Measurements from ENCODE around the gene STON1.
"Not testable (repeated sequence)": the region's sequence is repeated elsewhere in the genome, so short reads cannot be mapped to it uniquely, and the experiment has no call there.

STON1 gene

GRCh38 chr2:48543895-48544294, 13.9 kb downstream of the STON1 start:
- no peaks in the 10 kb centered on the region for H3K9me3 ChIP-seq (ENCODE audit: control insufficient read depth, low read length)
- H3K4me3 ChIP-seq (ENCODE audit: insufficient read depth, low read depth, low read length, poor library complexity, severe bottlenecking): no peak overlapping the region
- no peaks in the 10 kb centered on the region for H3K36me3 ChIP-seq (ENCODE audit: control insufficient read depth, insufficient read depth, low read length)
- no peaks in the 10 kb centered on the region for H3K4me1 ChIP-seq (ENCODE audit: control insufficient read depth, insufficient read depth, low read length, poor library complexity, severe bottlenecking)
- H3K27ac ChIP-seq (ENCODE audit: insufficient read depth, low read length, poor library complexity, severe bottlenecking): no peak overlapping the region
- no peaks in the 10 kb centered on the region for H3K27me3 ChIP-seq (replicated peaks; ENCODE audit: control insufficient read depth, insufficient read depth, low read length, poor library complexity, severe bottlenecking)
- no peak for DNase-seq

GRCh38 chr2:48545244-48545643, 15.3 kb downstream of the STON1 start:
- no peaks in the 10 kb centered on the region for H3K4me1 ChIP-seq (ENCODE audit: control insufficient read depth, insufficient read depth, low read length, poor library complexity, severe bottlenecking)
- H3K27ac ChIP-seq (ENCODE audit: insufficient read depth, low read length, poor library complexity, severe bottlenecking): no peak overlapping the region
- no peaks in the 10 kb centered on the region for H3K9me3 ChIP-seq (ENCODE audit: control insufficient read depth, low read length)
- DNase-seq: no peak
- H3K4me3 ChIP-seq (ENCODE audit: insufficient read depth, low read depth, low read length, poor library complexity, severe bottlenecking): no peak overlapping the region
- no peaks in the 10 kb centered on the region for H3K36me3 ChIP-seq (ENCODE audit: control insufficient read depth, insufficient read depth, low read length)
- no peaks in the 10 kb centered on the region for H3K27me3 ChIP-seq (replicated peaks; ENCODE audit: control insufficient read depth, insufficient read depth, low read length, poor library complexity, severe bottlenecking)

GRCh38 chr2:48548840-48549239, 18.9 kb downstream of the STON1 start:
- no peak overlapping the region for H3K4me3 ChIP-seq (ENCODE audit: insufficient read depth, low read depth, low read length, poor library complexity, severe bottlenecking)

GRCh38 chr2:48549972-48550371, 20.0 kb downstream of the STON1 start:
- no peak for DNase-seq

More at GRCh38 chr2:48548840-48549239, 18.9 kb downstream of the STON1 start:
- Histone ChIP-seq H3K4me1 (ENCODE audit: control insufficient read depth, insufficient read depth, low read length, poor library complexity, severe bottlenecking) (no peaks in the 10 kb centered on the region), H3K27ac (ENCODE audit: insufficient read depth, low read length, poor library complexity, severe bottlenecking) (no peak overlapping the region), H3K36me3 (ENCODE audit: control insufficient read depth, insufficient read depth, low read length) (no peaks in the 10 kb centered on the region), H3K27me3 (replicated peaks; ENCODE audit: control insufficient read depth, insufficient read depth, low read length, poor library complexity, severe bottlenecking) (no peaks in the 10 kb centered on the region), H3K9me3 (ENCODE audit: control insufficient read depth, low read length) (no peaks in the 10 kb centered on the region)
- DNase-seq: no peak

GRCh38 chr2:48551548-48551947, 21.6 kb downstream of the STON1 start:
- Histone ChIP-seq H3K9me3 (ENCODE audit: control insufficient read depth, low read length) (no peaks in the 10 kb centered on the region), H3K27me3 (replicated peaks; ENCODE audit: control insufficient read depth, insufficient read depth, low read length, poor library complexity, severe bottlenecking) (no peaks in the 10 kb centered on the region), H3K36me3 (ENCODE audit: control insufficient read depth, insufficient read depth, low read length) (no peaks in the 10 kb centered on the region), H3K27ac (ENCODE audit: insufficient read depth, low read length, poor library complexity, severe bottlenecking) (no peak overlapping the region), H3K4me1 (ENCODE audit: control insufficient read depth, insufficient read depth, low read length, poor library complexity, severe bottlenecking) (no peaks in the 10 kb centered on the region), H3K4me3 (ENCODE audit: insufficient read depth, low read depth, low read length, poor library complexity, severe bottlenecking) (no peak overlapping the region)
- no peak for DNase-seq

More at GRCh38 chr2:48549972-48550371, 20.0 kb downstream of the STON1 start:
- no peaks in the 10 kb centered on the region for H3K4me1 ChIP-seq (ENCODE audit: control insufficient read depth, insufficient read depth, low read length, poor library complexity, severe bottlenecking)
- H3K4me3 ChIP-seq (ENCODE audit: insufficient read depth, low read depth, low read length, poor library complexity, severe bottlenecking): no peak overlapping the region
- no peaks in the 10 kb centered on the region for H3K27me3 ChIP-seq (replicated peaks; ENCODE audit: control insufficient read depth, insufficient read depth, low read length, poor library complexity, severe bottlenecking)
- no peaks in the 10 kb centered on the region for H3K36me3 ChIP-seq (ENCODE audit: control insufficient read depth, insufficient read depth, low read length)
- H3K27ac ChIP-seq (ENCODE audit: insufficient read depth, low read length, poor library complexity, severe bottlenecking): no peak overlapping the region
- H3K9me3 ChIP-seq (ENCODE audit: control insufficient read depth, low read length): no peaks in the 10 kb centered on the region

- DNase-seq; H3K27me3 ChIP-seq (replicated peaks; ENCODE audit: control insufficient read depth, insufficient read depth, low read length, poor library complexity, severe bottlenecking); H3K36me3 ChIP-seq (ENCODE audit: control insufficient read depth, insufficient read depth, low read length); H3K9me3 ChIP-seq (ENCODE audit: control insufficient read depth, low read length); H3K4me3 ChIP-seq (ENCODE audit: insufficient read depth, low read depth, low read length, poor library complexity, severe bottlenecking); H3K27ac ChIP-seq (ENCODE audit: insufficient read depth, low read length, poor library complexity, severe bottlenecking); H3K4me1 ChIP-seq (ENCODE audit: control insufficient read depth, insufficient read depth, low read length, poor library complexity, severe bottlenecking): not testable (repeated sequence)
Observed at GRCh38 chr2:48555071-48555470, 25.1 kb downstream of the STON1 start.

- DNase-seq: no peak
- no peak overlapping the region for H3K27ac ChIP-seq (ENCODE audit: insufficient read depth, low read length, poor library complexity, severe bottlenecking)
- no peaks in the 10 kb centered on the region for H3K27me3 ChIP-seq (replicated peaks; ENCODE audit: control insufficient read depth, insufficient read depth, low read length, poor library complexity, severe bottlenecking)
- no peaks in the 10 kb centered on the region for H3K4me1 ChIP-seq (ENCODE audit: control insufficient read depth, insufficient read depth, low read length, poor library complexity, severe bottlenecking)
- no peaks in the 10 kb centered on the region for H3K9me3 ChIP-seq (ENCODE audit: control insufficient read depth, low read length)
- no peaks in the 10 kb centered on the region for H3K36me3 ChIP-seq (ENCODE audit: control insufficient read depth, insufficient read depth, low read length)
- H3K4me3 ChIP-seq (ENCODE audit: insufficient read depth, low read depth, low read length, poor library complexity, severe bottlenecking): no peak overlapping the region
Observed at GRCh38 chr2:48558456-48558855, 28.5 kb downstream of the STON1 start.

GRCh38 chr2:48560546-48561209, 30.7 kb downstream of the STON1 start:
- no peak overlapping the region for H3K27ac ChIP-seq (ENCODE audit: insufficient read depth, low read length, poor library complexity, severe bottlenecking)
- no peaks in the 10 kb centered on the region for H3K36me3 ChIP-seq (ENCODE audit: control insufficient read depth, insufficient read depth, low read length)
- H3K4me3 ChIP-seq (ENCODE audit: insufficient read depth, low read depth, low read length, poor library complexity, severe bottlenecking): no peak overlapping the region
- H3K4me1 ChIP-seq (ENCODE audit: control insufficient read depth, insufficient read depth, low read length, poor library complexity, severe bottlenecking): no peaks in the 10 kb centered on the region
- H3K9me3 ChIP-seq (ENCODE audit: control insufficient read depth, low read length): no peaks in the 10 kb centered on the region
- no peak for DNase-seq
- H3K27me3 ChIP-seq (replicated peaks; ENCODE audit: control insufficient read depth, insufficient read depth, low read length, poor library complexity, severe bottlenecking): no peaks in the 10 kb centered on the region

- Histone ChIP-seq H3K36me3 (ENCODE audit: control insufficient read depth, insufficient read depth, low read length) (no peaks in the 10 kb centered on the region), H3K27me3 (replicated peaks; ENCODE audit: control insufficient read depth, insufficient read depth, low read length, poor library complexity, severe bottlenecking) (no peaks in the 10 kb centered on the region), H3K9me3 (ENCODE audit: control insufficient read depth, low read length) (no peaks in the 10 kb centered on the region)
Observed at GRCh38 chr2:48562281-48562680, 32.3 kb downstream of the STON1 start.

GRCh38 chr2:48566592-48567310, 36.8 kb downstream of the STON1 start:
- Histone ChIP-seq H3K36me3 (ENCODE audit: control insufficient read depth, insufficient read depth, low read length) (no peaks in the 10 kb centered on the region), H3K27me3 (replicated peaks; ENCODE audit: control insufficient read depth, insufficient read depth, low read length, poor library complexity, severe bottlenecking) (no peaks in the 10 kb centered on the region), H3K4me3 (ENCODE audit: insufficient read depth, low read depth, low read length, poor library complexity, severe bottlenecking) (no peak overlapping the region), H3K9me3 (ENCODE audit: control insufficient read depth, low read length) (no peaks in the 10 kb centered on the region), H3K4me1 (ENCODE audit: control insufficient read depth, insufficient read depth, low read length, poor library complexity, severe bottlenecking) (no peaks in the 10 kb centered on the region), H3K27ac (ENCODE audit: insufficient read depth, low read length, poor library complexity, severe bottlenecking) (no peak overlapping the region)
- no peak for DNase-seq

More at GRCh38 chr2:48562281-48562680, 32.3 kb downstream of the STON1 start:
- Histone ChIP-seq H3K27ac (ENCODE audit: insufficient read depth, low read length, poor library complexity, severe bottlenecking) (no peak overlapping the region), H3K4me1 (ENCODE audit: control insufficient read depth, insufficient read depth, low read length, poor library complexity, severe bottlenecking) (no peaks in the 10 kb centered on the region), H3K4me3 (ENCODE audit: insufficient read depth, low read depth, low read length, poor library complexity, severe bottlenecking) (no peak overlapping the region)
- no peak for DNase-seq

Data from effector memory CD4-positive, alpha-beta T cell (primary cell).